GM23338 (cell line): ENCODE measurements around the gene FIP1L1. TPM values are rescaled to one million over a fixed set of nuclear protein-coding genes. Genes with fewer than 3 reads are reported as not detected.

Source experiments
- ATAC-seq: fragments of 200-7000 bp; cut with Tn5 transposase; 3 replicates; pipeline ENCODE4 v1.9.1; 2020
- DNase-seq: peaks from one replicate; pipeline ENCODE4 v3.0.0-alpha.2; 2015; ENCODE audit warnings: low spot score
- H2AFZ ChIP-seq: fragments of 200-600 bp; sonication (generic); 2 replicates; pipeline ENCODE4 v1.8.0; 2016; ENCODE audit warnings: antibody characterized with exemption, mild to moderate bottlenecking, moderate library complexity
- H3F3A ChIP-seq: fragments of 200-600 bp; sonication (generic); replicated peaks from 2 replicates; pipeline ENCODE4 v1.8.0; 2017; ENCODE audit warnings: antibody characterized with exemption, mixed run types, low read depth
- H3K27ac ChIP-seq: fragments of 200-600 bp; sonication (generic); 2 replicates; pipeline ENCODE4 v1.6.1; 2016; ENCODE audit warnings: low read depth
- H3K27me3 ChIP-seq: fragments of 200-600 bp; sonication (generic); 2 replicates; pipeline ENCODE4 v1.8.0; 2016; ENCODE audit warnings: mild to moderate bottlenecking, mixed run types, moderate library complexity; ENCODE audit not compliant: insufficient read depth
- H3K36me3 ChIP-seq: fragments of 200-600 bp; sonication (generic); 2 replicates; pipeline ENCODE4 v1.8.0; 2016; ENCODE audit warnings: mild to moderate bottlenecking; ENCODE audit not compliant: insufficient read depth
- H3K4me1 ChIP-seq: fragments of 200-600 bp; sonication (generic); 2 replicates; pipeline ENCODE4 v1.8.0; 2016; ENCODE audit warnings: mild to moderate bottlenecking, moderate library complexity; ENCODE audit not compliant: insufficient read depth
- H3K4me2 ChIP-seq: fragments of 200-600 bp; sonication (generic); 2 replicates; pipeline ENCODE4 v1.7.1; 2017; ENCODE audit warnings: mixed run types
- H3K4me3 ChIP-seq: fragments of 200-600 bp; sonication (generic); 2 replicates; pipeline ENCODE4 v1.6.1; 2016; ENCODE audit warnings: mixed run types
- H3K79me2 ChIP-seq: fragments of 200-600 bp; sonication (generic); replicated peaks from 2 replicates; pipeline ENCODE4 v1.8.0; 2017; ENCODE audit warnings: mild to moderate bottlenecking; ENCODE audit not compliant: insufficient read depth
- H3K9me2 ChIP-seq: fragments of 200-600 bp; sonication (generic); 2 replicates; pipeline ENCODE4 v1.8.0; 2017; ENCODE audit not compliant: insufficient read depth
- H4K20me1 ChIP-seq: fragments of 200-600 bp; sonication (generic); replicated peaks from 2 replicates; pipeline ENCODE4 v1.8.0; 2017; ENCODE audit warnings: mild to moderate bottlenecking; ENCODE audit not compliant: insufficient read depth
- H3K27ac Mint-ChIP-seq: 2 replicates; pipeline ENCODE4 v1.8.0; 2020; ENCODE audit warnings: inconsistent platforms, mild to moderate bottlenecking, moderate library complexity, mixed read lengths
- H3K27me3 Mint-ChIP-seq: 3 replicates; pipeline ENCODE4 v1.8.0; 2022; ENCODE audit warnings: low read depth, mild to moderate bottlenecking, moderate library complexity, mixed read lengths, inconsistent platforms; ENCODE audit not compliant: insufficient read depth, poor library complexity
- H3K36me3 Mint-ChIP-seq: 3 replicates; pipeline ENCODE4 v1.8.0; 2021; ENCODE audit warnings: low read depth, mild to moderate bottlenecking, inconsistent platforms, moderate library complexity, mixed read lengths
- H3K4me1 Mint-ChIP-seq: 3 replicates; pipeline ENCODE4 v1.8.0; 2020; ENCODE audit warnings: mild to moderate bottlenecking, inconsistent platforms, mixed read lengths
- H3K4me3 Mint-ChIP-seq: 3 replicates; pipeline ENCODE4 v1.8.0; 2021; ENCODE audit warnings: moderate library complexity, mild to moderate bottlenecking, inconsistent platforms, mixed read lengths
- H3K9me3 Mint-ChIP-seq: 3 replicates; pipeline ENCODE4 v1.8.0; 2020; ENCODE audit warnings: moderate library complexity, mild to moderate bottlenecking, inconsistent platforms, mixed read lengths
- EZH2phosphoT487 ChIP-seq: fragments of 200-600 bp; sonication (generic); IDR thresholded peaks from one replicate; pipeline ENCODE4 v1.8.1; 2018; ENCODE audit warnings: antibody characterized with exemption; ENCODE audit not compliant: unreplicated experiment
- POLR2AphosphoS5 ChIP-seq: IDR thresholded peaks from 2 replicates; pipeline ENCODE4 v1.6.1; 2016; ENCODE audit warnings: antibody characterized with exemption, low read depth
- STAT1 ChIP-seq: IDR thresholded peaks from one replicate; pipeline ENCODE4 v1.6.1; 2016; ENCODE audit warnings: antibody characterized with exemption; ENCODE audit not compliant: unreplicated experiment
- ZNF114 ChIP-seq: fragments of 250-450 bp; sonication (Bioruptor Pico); IDR thresholded peaks from 2 replicates; pipeline ENCODE4 v1.5.0; 2020; ENCODE audit warnings: mild to moderate bottlenecking, moderate library complexity
- polyA plus RNA-seq: library from polyadenylated mRNA; unstranded; fragments of >200 nt; fragmentation: Nextera tagmentation; extraction: Ambion mirVana; gene quantifications from 2 replicates; pipeline ENCODE4 v1.2.1, GENCODE V29; 2016
- total RNA-seq: library from RNA; depleted of rRNA; stranded (reverse); fragments of >200 nt; shearing (Covaris generic); gene quantifications from 2 replicates; pipeline ENCODE4 v1.2.3, GENCODE V29; 2014
- TF ChIP-seq, protein P1 (sequence below): fragments of 250-450 bp; sonication (Bioruptor Pico); IDR thresholded peaks from 2 replicates; pipeline ENCODE4 v1.5.0; 2020; ENCODE audit warnings: mild to moderate bottlenecking, moderate library complexity
- TF ChIP-seq, protein P2 (sequence below), 2 experiments: fragments of 200-600 bp in 1 of 2; sonication (generic) in 1 of 2; conservative IDR thresholded peaks; 2 replicates each; pipeline versions ENCODE4 v1.5.1 to v1.6.1; 2016 to 2017; ENCODE audit warnings: antibody characterized with exemption in 2 of 2, low read depth in 2 of 2, mild to moderate bottlenecking in 2 of 2, moderate library complexity in 1 of 2
- TF ChIP-seq, protein P3 (sequence below): IDR thresholded peaks from 2 replicates; pipeline ENCODE4 v1.6.1; 2016; ENCODE audit warnings: antibody characterized with exemption

The FIP1L1 gene
- total and polyA plus RNA-seq, 2 experiments from 2014 or later, result 43.3 to 54.0 TPM

DNA sequence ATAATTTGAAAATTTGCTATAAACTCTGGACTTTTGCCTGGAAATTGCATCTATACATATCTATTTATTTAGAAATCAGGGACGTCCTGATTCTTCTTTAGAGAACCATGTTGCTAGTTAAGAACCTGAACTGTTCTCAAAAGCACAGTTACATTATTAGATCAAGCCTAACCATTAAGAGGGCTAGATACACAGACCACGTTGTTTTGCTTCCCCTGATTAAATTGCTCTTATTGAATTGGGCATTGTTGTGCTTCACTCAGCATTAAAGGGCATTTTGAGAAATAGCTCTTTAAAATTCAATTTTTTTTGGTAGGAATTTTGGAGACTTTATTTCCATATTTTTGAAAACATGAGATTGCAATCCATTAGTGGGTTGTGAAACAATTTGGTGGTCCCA is 44.4 kb downstream of the FIP1L1 start:
- Histone ChIP-seq H3K9me2 (no peaks in the 10 kb centered on the region), H3K27ac (no peak overlapping the region), H3F3A (no peaks in the 10 kb centered on the region), H3K4me2 (no peak overlapping the region), H3K79me2 (no peaks in the 10 kb centered on the region), H3K4me1 (no peaks in the 10 kb centered on the region), H4K20me1 (peaks cover 5% of the 10 kb centered on the region; the same call in 1 of the 2 replicates), H3K27me3 (no peaks in the 10 kb centered on the region), H3K4me3 (no peak overlapping the region), H2AFZ (no peak overlapping the region), H3K36me3 (no peaks in the 10 kb centered on the region; the same call in 1 of the 2 replicates)
- no peak for ATAC-seq
- H3K36me3 Mint-ChIP-seq, result peaks cover 3% of the 10 kb centered on the region; the same call in 1 of the 3 replicates
- no peak for DNase-seq
- no peaks in the 10 kb centered on the region for H3K4me1 Mint-ChIP-seq
- no peaks in the 10 kb centered on the region for H3K9me3 Mint-ChIP-seq
- TF ChIP-seq POLR2AphosphoS5, result no peak
- peaks cover 3% of the 10 kb centered on the region for H3K27me3 Mint-ChIP-seq
- H3K4me3 Mint-ChIP-seq, result no peak overlapping the region
- no peak overlapping the region for H3K27ac Mint-ChIP-seq

DNA sequence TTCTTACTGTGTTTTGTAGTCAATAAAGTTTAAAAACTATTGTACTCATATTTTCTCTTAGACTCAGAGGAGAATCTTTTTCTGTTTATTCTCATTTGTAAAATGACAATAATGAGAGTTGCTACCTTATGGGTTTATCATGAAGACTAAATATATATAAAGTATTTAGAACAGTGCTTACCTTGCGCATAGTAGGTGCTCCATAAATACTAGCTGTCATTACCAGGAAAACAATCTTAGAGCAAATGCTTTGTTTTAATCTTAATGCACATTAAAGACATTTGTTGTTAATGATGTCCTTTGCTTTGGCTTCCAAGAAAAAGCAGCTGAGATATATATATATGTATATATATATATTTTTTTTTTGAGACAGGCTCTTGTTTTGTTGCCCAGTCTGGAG is 44.9 kb downstream of the FIP1L1 start:
- peaks cover 3% of the 10 kb centered on the region for H3K27me3 Mint-ChIP-seq
- no peak overlapping the region for H3K27ac Mint-ChIP-seq
- H3F3A ChIP-seq, result no peaks in the 10 kb centered on the region
- ATAC-seq, result no peak
- H3K36me3 Mint-ChIP-seq, result peaks cover 3% of the 10 kb centered on the region; the same call in 1 of the 3 replicates
- H3K27me3 ChIP-seq, result no peaks in the 10 kb centered on the region
- H4K20me1 ChIP-seq, result peaks cover 5% of the 10 kb centered on the region; the same call in 1 of the 2 replicates
- no peaks in the 10 kb centered on the region for H3K79me2 ChIP-seq
- no peaks in the 10 kb centered on the region for H3K4me1 Mint-ChIP-seq
- H3K27ac ChIP-seq, result no peak overlapping the region
- H3K4me3 ChIP-seq, result no peak overlapping the region
- no peak overlapping the region for H2AFZ ChIP-seq
- no peaks in the 10 kb centered on the region for H3K9me3 Mint-ChIP-seq
- TF ChIP-seq EZH2phosphoT487 (no peak), POLR2AphosphoS5 (no peak), ZNF114 (CRISPR knock-in tag) (no peak), STAT1 (no peak)
- TF ChIP-seq, protein P1, sequence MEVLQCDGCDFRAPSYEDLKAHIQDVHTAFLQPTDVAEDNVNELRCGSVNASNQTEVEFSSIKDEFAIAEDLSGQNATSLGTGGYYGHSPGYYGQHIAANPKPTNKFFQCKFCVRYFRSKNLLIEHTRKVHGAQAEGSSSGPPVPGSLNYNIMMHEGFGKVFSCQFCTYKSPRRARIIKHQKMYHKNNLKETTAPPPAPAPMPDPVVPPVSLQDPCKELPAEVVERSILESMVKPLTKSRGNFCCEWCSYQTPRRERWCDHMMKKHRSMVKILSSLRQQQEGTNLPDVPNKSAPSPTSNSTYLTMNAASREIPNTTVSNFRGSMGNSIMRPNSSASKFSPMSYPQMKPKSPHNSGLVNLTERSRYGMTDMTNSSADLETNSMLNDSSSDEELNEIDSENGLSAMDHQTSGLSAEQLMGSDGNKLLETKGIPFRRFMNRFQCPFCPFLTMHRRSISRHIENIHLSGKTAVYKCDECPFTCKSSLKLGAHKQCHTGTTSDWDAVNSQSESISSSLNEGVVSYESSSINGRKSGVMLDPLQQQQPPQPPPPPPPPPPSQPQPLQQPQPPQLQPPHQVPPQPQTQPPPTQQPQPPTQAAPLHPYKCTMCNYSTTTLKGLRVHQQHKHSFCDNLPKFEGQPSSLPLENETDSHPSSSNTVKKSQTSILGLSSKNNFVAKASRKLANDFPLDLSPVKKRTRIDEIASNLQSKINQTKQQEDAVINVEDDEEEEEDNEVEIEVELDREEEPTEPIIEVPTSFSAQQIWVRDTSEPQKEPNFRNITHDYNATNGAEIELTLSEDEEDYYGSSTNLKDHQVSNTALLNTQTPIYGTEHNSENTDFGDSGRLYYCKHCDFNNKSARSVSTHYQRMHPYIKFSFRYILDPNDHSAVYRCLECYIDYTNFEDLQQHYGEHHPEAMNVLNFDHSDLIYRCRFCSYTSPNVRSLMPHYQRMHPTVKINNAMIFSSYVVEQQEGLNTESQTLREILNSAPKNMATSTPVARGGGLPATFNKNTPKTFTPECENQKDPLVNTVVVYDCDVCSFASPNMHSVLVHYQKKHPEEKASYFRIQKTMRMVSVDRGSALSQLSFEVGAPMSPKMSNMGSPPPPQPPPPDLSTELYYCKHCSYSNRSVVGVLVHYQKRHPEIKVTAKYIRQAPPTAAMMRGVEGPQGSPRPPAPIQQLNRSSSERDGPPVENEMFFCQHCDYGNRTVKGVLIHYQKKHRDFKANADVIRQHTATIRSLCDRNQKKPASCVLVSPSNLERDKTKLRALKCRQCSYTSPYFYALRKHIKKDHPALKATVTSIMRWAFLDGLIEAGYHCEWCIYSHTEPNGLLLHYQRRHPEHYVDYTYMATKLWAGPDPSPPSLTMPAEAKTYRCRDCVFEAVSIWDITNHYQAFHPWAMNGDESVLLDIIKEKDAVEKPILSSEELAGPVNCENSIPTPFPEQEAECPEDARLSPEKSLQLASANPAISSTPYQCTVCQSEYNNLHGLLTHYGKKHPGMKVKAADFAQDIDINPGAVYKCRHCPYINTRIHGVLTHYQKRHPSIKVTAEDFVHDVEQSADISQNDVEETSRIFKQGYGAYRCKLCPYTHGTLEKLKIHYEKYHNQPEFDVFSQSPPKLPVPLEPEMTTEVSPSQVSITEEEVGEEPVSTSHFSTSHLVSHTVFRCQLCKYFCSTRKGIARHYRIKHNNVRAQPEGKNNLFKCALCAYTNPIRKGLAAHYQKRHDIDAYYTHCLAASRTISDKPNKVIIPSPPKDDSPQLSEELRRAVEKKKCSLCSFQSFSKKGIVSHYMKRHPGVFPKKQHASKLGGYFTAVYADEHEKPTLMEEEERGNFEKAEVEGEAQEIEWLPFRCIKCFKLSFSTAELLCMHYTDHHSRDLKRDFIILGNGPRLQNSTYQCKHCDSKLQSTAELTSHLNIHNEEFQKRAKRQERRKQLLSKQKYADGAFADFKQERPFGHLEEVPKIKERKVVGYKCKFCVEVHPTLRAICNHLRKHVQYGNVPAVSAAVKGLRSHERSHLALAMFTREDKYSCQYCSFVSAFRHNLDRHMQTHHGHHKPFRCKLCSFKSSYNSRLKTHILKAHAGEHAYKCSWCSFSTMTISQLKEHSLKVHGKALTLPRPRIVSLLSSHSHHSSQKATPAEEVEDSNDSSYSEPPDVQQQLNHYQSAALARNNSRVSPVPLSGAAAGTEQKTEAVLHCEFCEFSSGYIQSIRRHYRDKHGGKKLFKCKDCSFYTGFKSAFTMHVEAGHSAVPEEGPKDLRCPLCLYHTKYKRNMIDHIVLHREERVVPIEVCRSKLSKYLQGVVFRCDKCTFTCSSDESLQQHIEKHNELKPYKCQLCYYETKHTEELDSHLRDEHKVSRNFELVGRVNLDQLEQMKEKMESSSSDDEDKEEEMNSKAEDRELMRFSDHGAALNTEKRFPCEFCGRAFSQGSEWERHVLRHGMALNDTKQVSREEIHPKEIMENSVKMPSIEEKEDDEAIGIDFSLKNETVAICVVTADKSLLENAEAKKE (CRISPR knock-in tag), result no peak
- TF ChIP-seq, protein P2, sequence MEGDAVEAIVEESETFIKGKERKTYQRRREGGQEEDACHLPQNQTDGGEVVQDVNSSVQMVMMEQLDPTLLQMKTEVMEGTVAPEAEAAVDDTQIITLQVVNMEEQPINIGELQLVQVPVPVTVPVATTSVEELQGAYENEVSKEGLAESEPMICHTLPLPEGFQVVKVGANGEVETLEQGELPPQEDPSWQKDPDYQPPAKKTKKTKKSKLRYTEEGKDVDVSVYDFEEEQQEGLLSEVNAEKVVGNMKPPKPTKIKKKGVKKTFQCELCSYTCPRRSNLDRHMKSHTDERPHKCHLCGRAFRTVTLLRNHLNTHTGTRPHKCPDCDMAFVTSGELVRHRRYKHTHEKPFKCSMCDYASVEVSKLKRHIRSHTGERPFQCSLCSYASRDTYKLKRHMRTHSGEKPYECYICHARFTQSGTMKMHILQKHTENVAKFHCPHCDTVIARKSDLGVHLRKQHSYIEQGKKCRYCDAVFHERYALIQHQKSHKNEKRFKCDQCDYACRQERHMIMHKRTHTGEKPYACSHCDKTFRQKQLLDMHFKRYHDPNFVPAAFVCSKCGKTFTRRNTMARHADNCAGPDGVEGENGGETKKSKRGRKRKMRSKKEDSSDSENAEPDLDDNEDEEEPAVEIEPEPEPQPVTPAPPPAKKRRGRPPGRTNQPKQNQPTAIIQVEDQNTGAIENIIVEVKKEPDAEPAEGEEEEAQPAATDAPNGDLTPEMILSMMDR (conservative IDR thresholded peaks at IDR 0.05; ENCODE audit: low read depth in 2 of 2), result no peak
- TF ChIP-seq, protein P3, sequence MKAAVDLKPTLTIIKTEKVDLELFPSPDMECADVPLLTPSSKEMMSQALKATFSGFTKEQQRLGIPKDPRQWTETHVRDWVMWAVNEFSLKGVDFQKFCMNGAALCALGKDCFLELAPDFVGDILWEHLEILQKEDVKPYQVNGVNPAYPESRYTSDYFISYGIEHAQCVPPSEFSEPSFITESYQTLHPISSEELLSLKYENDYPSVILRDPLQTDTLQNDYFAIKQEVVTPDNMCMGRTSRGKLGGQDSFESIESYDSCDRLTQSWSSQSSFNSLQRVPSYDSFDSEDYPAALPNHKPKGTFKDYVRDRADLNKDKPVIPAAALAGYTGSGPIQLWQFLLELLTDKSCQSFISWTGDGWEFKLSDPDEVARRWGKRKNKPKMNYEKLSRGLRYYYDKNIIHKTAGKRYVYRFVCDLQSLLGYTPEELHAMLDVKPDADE, result no peak
- no peak for DNase-seq
- H3K4me1 ChIP-seq, result no peaks in the 10 kb centered on the region
- H3K4me3 Mint-ChIP-seq, result no peak overlapping the region
- no peaks in the 10 kb centered on the region for H3K9me2 ChIP-seq
- no peak overlapping the region for H3K4me2 ChIP-seq
- H3K36me3 ChIP-seq, result no peaks in the 10 kb centered on the region; the same call in 1 of the 2 replicates
